BJ (cell line): ENCODE measurements around the gene SCAMP1. TPM values are rescaled to one million over a fixed set of nuclear protein-coding genes. Genes with fewer than 3 reads are reported as not detected.

Experiments
- CTCF ChIA-PET: fragments of 350-600 bp; formaldehyde crosslinking; extraction: SDS; loops from one replicate; lab custom pipeline; 2021; ENCODE audit warnings: antibody characterized with exemption, inconsistent platforms; lab: Yijun Ruan, JAX
- POLR2A ChIA-PET: fragments of 300-600 bp; sonication (Branson Sonifier 250); formaldehyde crosslinking; extraction: SDS; loops from one replicate; lab custom pipeline; 2021; ENCODE audit warnings: antibody characterized with exemption; lab: Charles Lee
- DNase-seq: peaks from one replicate; pipeline ENCODE4 v3.0.0-alpha.2; 2011; ENCODE audit warnings: low read depth
- H3K27me3 ChIP-seq: 2 replicates; pipeline ENCODE4 v1.6.0; 2011; ENCODE audit warnings: low read length; ENCODE audit not compliant: control insufficient read depth, insufficient read depth
- H3K36me3 ChIP-seq: 2 replicates; pipeline ENCODE4 v1.5.1; 2011; ENCODE audit warnings: low read length; ENCODE audit not compliant: control insufficient read depth, insufficient read depth
- H3K4me3 ChIP-seq: 2 replicates; pipeline ENCODE4 v1.5.1; 2011; ENCODE audit warnings: low read depth, mild to moderate bottlenecking, control low read depth, low read length
- polyA plus RNA-seq: library from polyadenylated mRNA; depleted of rRNA; stranded (reverse); fragments of >200 nt; gene quantifications from 2 replicates; pipeline ENCODE4 v1.2.3, GENCODE V29; 2011
- TF ChIP-seq, protein P1 (sequence below): IDR thresholded peaks from 2 replicates; pipeline ENCODE4 v1.5.1; 2011; ENCODE audit warnings: low read depth, mild to moderate bottlenecking, control low read depth, inconsistent platforms, low read length, moderate library complexity; ENCODE audit not compliant: insufficient read depth

SCAMP1 gene
- polyA plus RNA-seq, 1 experiment: 26.6 TPM

DNA sequence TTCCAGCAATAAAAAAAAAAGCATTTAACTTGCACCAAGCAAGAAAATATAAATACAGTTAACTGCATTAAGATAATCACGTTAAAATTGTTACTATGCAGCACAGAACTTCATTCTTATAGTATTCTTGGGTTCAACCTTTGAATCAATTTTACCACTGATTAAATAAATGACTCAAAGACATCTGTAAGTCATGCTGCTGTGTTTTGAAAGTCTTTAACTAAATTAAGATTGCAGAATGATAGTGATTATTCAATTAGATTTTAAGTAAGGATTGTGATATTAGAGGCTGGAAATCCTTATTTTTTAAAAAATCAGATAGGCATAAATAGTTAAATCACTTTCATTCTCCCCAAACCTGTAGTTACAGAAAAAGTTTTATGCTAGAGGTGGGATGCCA, 116.4 kb downstream of the SCAMP1 start:
- Histone ChIP-seq H3K27me3 (no peaks in the 10 kb centered on the region), H3K36me3 (no peaks in the 10 kb centered on the region), H3K4me3 (no peak overlapping the region)
- TF ChIP-seq, protein P1, sequence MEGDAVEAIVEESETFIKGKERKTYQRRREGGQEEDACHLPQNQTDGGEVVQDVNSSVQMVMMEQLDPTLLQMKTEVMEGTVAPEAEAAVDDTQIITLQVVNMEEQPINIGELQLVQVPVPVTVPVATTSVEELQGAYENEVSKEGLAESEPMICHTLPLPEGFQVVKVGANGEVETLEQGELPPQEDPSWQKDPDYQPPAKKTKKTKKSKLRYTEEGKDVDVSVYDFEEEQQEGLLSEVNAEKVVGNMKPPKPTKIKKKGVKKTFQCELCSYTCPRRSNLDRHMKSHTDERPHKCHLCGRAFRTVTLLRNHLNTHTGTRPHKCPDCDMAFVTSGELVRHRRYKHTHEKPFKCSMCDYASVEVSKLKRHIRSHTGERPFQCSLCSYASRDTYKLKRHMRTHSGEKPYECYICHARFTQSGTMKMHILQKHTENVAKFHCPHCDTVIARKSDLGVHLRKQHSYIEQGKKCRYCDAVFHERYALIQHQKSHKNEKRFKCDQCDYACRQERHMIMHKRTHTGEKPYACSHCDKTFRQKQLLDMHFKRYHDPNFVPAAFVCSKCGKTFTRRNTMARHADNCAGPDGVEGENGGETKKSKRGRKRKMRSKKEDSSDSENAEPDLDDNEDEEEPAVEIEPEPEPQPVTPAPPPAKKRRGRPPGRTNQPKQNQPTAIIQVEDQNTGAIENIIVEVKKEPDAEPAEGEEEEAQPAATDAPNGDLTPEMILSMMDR: no peak
- ChIA-PET CTCF (interaction anchor here (1.0 kb wide), 1 partner anchor 9 kb away, joined by 3 read pairs; no protein-coding TSS in a partner anchor), POLR2A (no interaction called here)
- no peak for DNase-seq

DNA sequence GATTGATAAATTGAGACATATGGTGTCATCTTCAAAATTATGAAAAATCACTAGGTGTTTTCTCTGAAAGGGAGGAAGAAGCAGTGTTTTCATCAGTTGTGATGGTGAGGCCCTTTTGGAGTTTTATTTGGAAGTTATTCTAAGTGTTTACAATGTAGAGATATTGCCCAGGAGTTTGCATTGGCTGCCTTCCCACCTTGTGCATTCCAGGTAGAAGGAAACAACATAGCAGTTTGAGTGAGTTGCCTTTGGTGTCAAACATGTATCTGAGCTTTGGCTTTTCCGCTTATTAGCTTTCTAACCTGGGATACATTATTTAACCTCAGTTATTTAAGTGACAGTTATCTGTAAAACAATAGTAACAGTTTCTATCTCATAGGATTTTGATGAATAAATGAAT, 122.5 kb downstream of the SCAMP1 start:
- POLR2A ChIA-PET: no interaction called here
- no peak for DNase-seq

DNA sequence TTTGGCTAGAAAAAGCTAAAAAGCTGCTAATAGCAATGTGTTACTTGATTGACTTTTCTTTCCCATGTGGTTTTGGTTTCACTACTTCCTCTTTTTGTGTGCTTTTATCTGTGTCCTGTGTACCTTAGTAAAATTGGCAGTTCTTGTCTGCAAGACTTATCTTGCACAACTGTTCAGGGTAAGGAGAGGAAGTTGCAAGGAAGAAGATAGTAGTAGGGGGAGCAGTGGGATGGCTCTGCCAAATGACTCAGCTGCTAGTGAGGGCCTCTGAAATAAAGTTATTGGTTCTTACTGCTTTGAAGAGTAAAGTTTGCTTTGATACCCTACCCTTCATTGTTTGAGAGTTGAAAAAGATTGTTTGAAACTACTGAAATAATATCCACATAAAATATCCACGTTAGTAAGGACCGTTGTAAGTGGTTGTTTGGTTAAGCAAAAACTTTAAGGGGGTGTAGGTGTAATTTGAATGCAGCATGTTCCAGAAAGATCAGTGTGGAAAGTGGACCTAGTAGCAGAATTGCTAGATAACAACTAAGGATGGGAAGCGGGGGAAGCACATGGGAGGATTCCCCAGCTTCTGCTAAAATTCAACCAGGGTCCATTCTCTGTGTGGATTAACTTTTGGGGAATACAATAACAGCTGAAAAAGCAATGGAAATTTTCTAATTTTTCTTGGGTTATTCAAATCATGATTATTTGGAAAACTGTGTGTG, 123.5 kb downstream of the SCAMP1 start:
- POLR2A ChIA-PET: no interaction called here
- CTCF ChIA-PET: interaction anchor here (3.5 kb wide), 2 partner anchors 13 to 16 kb away, joined by 8 to 13 read pairs; no protein-coding TSS in a partner anchor
- Histone ChIP-seq H3K4me3 (no peak overlapping the region), H3K27me3 (no peaks in the 10 kb centered on the region), H3K36me3 (peaks cover 7% of the 10 kb centered on the region)
- no peak for DNase-seq
- TF ChIP-seq, protein P1: no peak

More for the DNA sequence above, 122.5 kb downstream of the SCAMP1 start:
- TF ChIP-seq, protein P1: no peak
- CTCF ChIA-PET: interaction anchor here (3.5 kb wide), 2 partner anchors 14 to 15 kb away, joined by 8 to 13 read pairs; no protein-coding TSS in a partner anchor
- Histone ChIP-seq H3K36me3 (peaks cover 1% of the 10 kb centered on the region; the same call in 1 of the 2 replicates), H3K4me3 (no peak overlapping the region), H3K27me3 (no peaks in the 10 kb centered on the region)

DNA sequence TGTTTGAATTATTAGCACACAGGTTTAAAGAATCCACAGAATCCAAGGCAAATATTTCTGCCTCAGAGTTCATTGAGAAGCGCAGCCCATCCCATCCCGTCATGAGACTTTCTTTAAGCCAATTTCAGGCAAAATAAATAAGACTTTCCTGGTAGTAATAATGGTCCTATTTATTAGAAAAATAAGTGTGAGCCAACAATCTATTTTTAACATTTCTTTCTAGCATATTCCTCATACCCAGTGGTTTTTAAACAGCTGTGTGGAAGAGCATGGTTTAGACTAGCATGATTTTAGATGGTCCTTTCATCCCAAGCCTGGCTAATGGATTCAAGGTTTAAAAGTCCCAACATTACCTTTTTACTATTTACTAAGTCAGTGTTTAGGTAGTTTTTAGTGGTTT, 125.8 kb downstream of the SCAMP1 start:
- no peak for DNase-seq
- no peaks in the 10 kb centered on the region for H3K27me3 ChIP-seq
- ChIA-PET CTCF (interaction anchor here (1.5 to 3.5 kb wide), 3 partner anchors 10 to 18 kb away, joined by 3 to 13 read pairs (median 8); no protein-coding TSS in a partner anchor), POLR2A (no interaction called here)
- peaks cover 7% of the 10 kb centered on the region for H3K36me3 ChIP-seq
- TF ChIP-seq, protein P1: no peak
- H3K4me3 ChIP-seq: no peak overlapping the region

DNA sequence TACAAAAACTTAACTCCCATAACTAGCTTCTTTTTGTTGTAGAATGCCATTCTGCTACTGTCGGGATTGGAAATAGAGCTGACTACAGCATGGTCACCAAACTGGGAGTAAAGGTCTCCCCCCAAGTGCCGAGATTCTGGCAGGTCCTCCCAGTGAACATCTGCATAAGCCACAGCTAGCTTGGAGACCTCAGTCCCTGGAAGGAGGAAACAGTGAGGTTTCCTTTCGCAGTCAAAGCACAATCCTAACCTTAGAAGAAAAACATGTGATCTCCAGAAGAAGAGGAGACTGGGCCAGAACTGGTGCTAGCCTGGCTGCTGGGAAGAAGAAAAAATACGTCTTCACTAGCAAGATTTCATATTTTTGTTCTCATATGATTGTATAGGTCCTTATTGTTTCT, 127.4 kb downstream of the SCAMP1 start:
- CTCF ChIA-PET: interaction anchor here (1.5 kb wide), 1 partner anchor 20 kb away, joined by 3 read pairs; no protein-coding TSS in a partner anchor
- POLR2A ChIA-PET: no interaction called here
- no peak for DNase-seq
- TF ChIP-seq, protein P1: no peak
- Histone ChIP-seq H3K36me3 (peaks cover 7% of the 10 kb centered on the region), H3K4me3 (no peak overlapping the region), H3K27me3 (no peaks in the 10 kb centered on the region)
